ENCODE measurements around the gene MYLK.

MYLK gene

DNA sequence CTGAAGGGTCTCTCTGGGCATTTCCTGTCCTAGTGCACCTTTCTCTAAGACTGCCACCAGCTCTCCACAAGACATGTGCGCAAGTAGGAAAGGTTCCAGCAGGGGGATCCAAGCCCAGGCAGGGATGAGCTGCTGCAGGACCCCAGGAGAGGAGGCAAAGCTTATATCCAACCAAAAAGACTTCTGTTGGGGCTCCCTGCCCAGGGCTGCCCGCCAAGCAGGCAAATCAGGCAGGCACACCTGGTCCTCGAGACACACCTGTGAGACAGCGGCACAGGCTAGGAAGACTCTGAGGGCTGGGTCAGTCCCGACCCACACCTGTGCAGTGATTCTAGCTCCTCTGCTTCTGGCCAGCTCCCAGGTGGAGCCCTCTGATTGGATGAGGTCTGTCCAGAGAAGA is 80.6 kb downstream of the MYLK start:
- Histone ChIP-seq H3K9me3 (ENCODE audit: insufficient read depth, low read depth, low read length) (no peaks in the 10 kb centered on the region), H3K9me2 (replicated peaks; ENCODE audit: low read depth, low read length) (no peaks in the 10 kb centered on the region), H3K36me3 (ENCODE audit: insufficient read depth, low read length) (no peaks in the 10 kb centered on the region), H2AFZ (ENCODE audit: low read length) (no peak overlapping the region), H3K27me3 (ENCODE audit: insufficient read depth, low read length, poor library complexity, severe bottlenecking) (no peaks in the 10 kb centered on the region), H3K79me2 (ENCODE audit: insufficient read depth, low read length) (no peaks in the 10 kb centered on the region), H4K20me1 (ENCODE audit: insufficient read depth, low read length, poor library complexity, severe bottlenecking) (no peaks in the 10 kb centered on the region), H3K4me3 (ENCODE audit: low read length, poor library complexity, severe bottlenecking) (no peak overlapping the region), H3K9ac (ENCODE audit: low read depth, low read length, poor library complexity, severe bottlenecking) (no peak overlapping the region), H3F3A (ENCODE audit: low read depth) (no peaks in the 10 kb centered on the region), H3K4me1 (ENCODE audit: insufficient read depth, low read length, poor library complexity, severe bottlenecking) (no peaks in the 10 kb centered on the region), H3K4me2 (ENCODE audit: low read depth, low read length, poor library complexity, severe bottlenecking) (no peak overlapping the region)
- TF ChIP-seq, protein P1, sequence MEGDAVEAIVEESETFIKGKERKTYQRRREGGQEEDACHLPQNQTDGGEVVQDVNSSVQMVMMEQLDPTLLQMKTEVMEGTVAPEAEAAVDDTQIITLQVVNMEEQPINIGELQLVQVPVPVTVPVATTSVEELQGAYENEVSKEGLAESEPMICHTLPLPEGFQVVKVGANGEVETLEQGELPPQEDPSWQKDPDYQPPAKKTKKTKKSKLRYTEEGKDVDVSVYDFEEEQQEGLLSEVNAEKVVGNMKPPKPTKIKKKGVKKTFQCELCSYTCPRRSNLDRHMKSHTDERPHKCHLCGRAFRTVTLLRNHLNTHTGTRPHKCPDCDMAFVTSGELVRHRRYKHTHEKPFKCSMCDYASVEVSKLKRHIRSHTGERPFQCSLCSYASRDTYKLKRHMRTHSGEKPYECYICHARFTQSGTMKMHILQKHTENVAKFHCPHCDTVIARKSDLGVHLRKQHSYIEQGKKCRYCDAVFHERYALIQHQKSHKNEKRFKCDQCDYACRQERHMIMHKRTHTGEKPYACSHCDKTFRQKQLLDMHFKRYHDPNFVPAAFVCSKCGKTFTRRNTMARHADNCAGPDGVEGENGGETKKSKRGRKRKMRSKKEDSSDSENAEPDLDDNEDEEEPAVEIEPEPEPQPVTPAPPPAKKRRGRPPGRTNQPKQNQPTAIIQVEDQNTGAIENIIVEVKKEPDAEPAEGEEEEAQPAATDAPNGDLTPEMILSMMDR (conservative IDR thresholded peaks at IDR 0.05; ENCODE audit: low read length), result no peak
- TF ChIP-seq EZH2phosphoT487 (IDR thresholded peaks at IDR 0.05; ENCODE audit: borderline replicate concordance), result no peak

DNA sequence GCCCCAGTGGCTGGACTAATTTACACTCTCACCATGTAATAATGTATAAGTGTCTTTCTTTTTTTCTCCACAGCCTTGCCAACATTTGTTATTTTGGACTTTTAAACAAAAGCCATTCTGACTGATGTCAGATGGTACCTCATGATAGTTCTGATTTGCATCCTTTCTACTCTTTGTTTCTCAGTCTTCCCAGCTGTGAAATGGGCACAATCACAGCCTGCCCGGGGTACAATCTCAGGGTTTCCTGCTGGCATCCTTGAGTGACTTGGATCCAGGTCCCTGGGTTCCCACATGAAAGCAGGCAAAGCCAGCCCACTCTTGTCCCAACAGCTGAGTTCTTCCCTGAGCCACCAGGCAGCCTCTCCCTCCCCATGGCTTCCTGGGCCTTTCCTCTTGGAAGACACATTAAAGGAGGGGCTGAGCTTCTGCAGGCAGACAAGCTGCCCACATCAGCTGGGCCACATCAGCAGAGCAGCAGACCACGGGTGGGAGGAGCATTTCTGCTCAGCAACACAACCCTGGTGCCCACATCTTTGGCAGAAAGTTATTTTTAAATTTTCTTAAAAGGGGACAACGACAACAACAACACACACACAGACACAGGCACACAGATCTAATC is 82.0 kb downstream of the MYLK start:
- H2AFZ ChIP-seq (ENCODE audit: low read length), result no peak overlapping the region
- no peak overlapping the region for H3K4me3 ChIP-seq (ENCODE audit: low read length, poor library complexity, severe bottlenecking)
- H3K27me3 ChIP-seq (ENCODE audit: insufficient read depth, low read length, poor library complexity, severe bottlenecking), result no peaks in the 10 kb centered on the region
- H3K36me3 ChIP-seq (ENCODE audit: insufficient read depth, low read length), result no peaks in the 10 kb centered on the region
- no peak overlapping the region for H3K9ac ChIP-seq (ENCODE audit: low read depth, low read length, poor library complexity, severe bottlenecking)
- no peaks in the 10 kb centered on the region for H3K9me2 ChIP-seq (replicated peaks; ENCODE audit: low read depth, low read length)
- H3F3A ChIP-seq (ENCODE audit: low read depth), result no peaks in the 10 kb centered on the region
- no peaks in the 10 kb centered on the region for H3K9me3 ChIP-seq (ENCODE audit: insufficient read depth, low read depth, low read length)
- no peak overlapping the region for H3K4me2 ChIP-seq (ENCODE audit: low read depth, low read length, poor library complexity, severe bottlenecking)
- no peaks in the 10 kb centered on the region for H3K79me2 ChIP-seq (ENCODE audit: insufficient read depth, low read length)
- H3K4me1 ChIP-seq (ENCODE audit: insufficient read depth, low read length, poor library complexity, severe bottlenecking), result no peaks in the 10 kb centered on the region
- TF ChIP-seq, protein P1 (conservative IDR thresholded peaks at IDR 0.05; ENCODE audit: low read length), result no peak
- TF ChIP-seq EZH2phosphoT487 (IDR thresholded peaks at IDR 0.05; ENCODE audit: borderline replicate concordance), result no peak
- no peaks in the 10 kb centered on the region for H4K20me1 ChIP-seq (ENCODE audit: insufficient read depth, low read length, poor library complexity, severe bottlenecking)

DNA sequence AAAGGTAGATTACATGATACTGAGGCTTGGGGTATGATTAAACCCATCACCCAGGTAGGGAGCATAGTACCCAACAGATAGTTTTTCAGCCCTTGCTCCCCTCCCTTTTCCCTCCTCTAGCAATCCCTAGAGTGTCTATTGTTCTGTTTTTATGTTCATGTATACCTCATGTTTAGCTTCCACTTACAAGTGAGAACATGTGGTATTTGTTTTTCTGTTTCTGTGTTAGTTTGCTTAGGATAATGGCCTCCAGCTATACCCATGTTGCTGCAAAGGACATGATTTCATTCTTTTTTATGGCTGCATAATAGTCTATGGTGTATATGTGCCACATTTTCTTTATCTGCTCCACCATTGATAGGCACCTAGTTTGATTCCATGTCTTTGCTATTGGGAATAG is 82.7 kb downstream of the MYLK start:
- Histone ChIP-seq H3K4me1 (ENCODE audit: insufficient read depth, low read length, poor library complexity, severe bottlenecking) (no peaks in the 10 kb centered on the region), H3K9me2 (replicated peaks; ENCODE audit: low read depth, low read length) (no peaks in the 10 kb centered on the region), H3K36me3 (ENCODE audit: insufficient read depth, low read length) (no peaks in the 10 kb centered on the region), H3K4me3 (ENCODE audit: low read length, poor library complexity, severe bottlenecking) (no peak overlapping the region), H3K4me2 (ENCODE audit: low read depth, low read length, poor library complexity, severe bottlenecking) (no peak overlapping the region), H3F3A (ENCODE audit: low read depth) (no peaks in the 10 kb centered on the region), H4K20me1 (ENCODE audit: insufficient read depth, low read length, poor library complexity, severe bottlenecking) (no peaks in the 10 kb centered on the region), H3K9ac (ENCODE audit: low read depth, low read length, poor library complexity, severe bottlenecking) (no peak overlapping the region), H3K9me3 (ENCODE audit: insufficient read depth, low read depth, low read length) (no peaks in the 10 kb centered on the region), H2AFZ (ENCODE audit: low read length) (no peak overlapping the region), H3K79me2 (ENCODE audit: insufficient read depth, low read length) (no peaks in the 10 kb centered on the region), H3K27me3 (ENCODE audit: insufficient read depth, low read length, poor library complexity, severe bottlenecking) (no peaks in the 10 kb centered on the region)
- TF ChIP-seq EZH2phosphoT487 (IDR thresholded peaks at IDR 0.05; ENCODE audit: borderline replicate concordance), result no peak
- TF ChIP-seq, protein P1 (conservative IDR thresholded peaks at IDR 0.05; ENCODE audit: low read length), result no peak

Measured in Loucy (cell line).